SK-N-SH treated with all-trans-retinoic acid at 6 μM for 48 hours (cell line): Measurements from ENCODE around the gene SYNE3.

Experiments used
- POU6F1 ChIP-seq: fragments of 250-450 bp; sonication (Bioruptor Pico); IDR thresholded peaks from 2 replicates; pipeline ENCODE4 v1.8.0; 2021; ENCODE audit warnings: low read depth, mild to moderate bottlenecking, moderate library complexity, borderline replicate concordance
- TSHZ2 ChIP-seq: fragments of 250-450 bp; sonication (Bioruptor Pico); IDR thresholded peaks from 2 replicates; pipeline ENCODE4 v1.5.0; 2020; ENCODE audit warnings: mild to moderate bottlenecking, moderate library complexity

GRCh38 chr14:95486875-95487668, 29.4 kb downstream of the SYNE3 start:
- TF ChIP-seq TSHZ2 (CRISPR knock-in tag) = no peak
- TF ChIP-seq POU6F1 (CRISPR knock-in tag) = no peak
